GM15510 (cell line): ENCODE measurements around the gene TCF15.

Experiments used
- POLR2A ChIP-seq: IDR thresholded peaks from 3 replicates; pipeline ENCODE4 v1.6.1; 2011; ENCODE audit warnings: borderline replicate concordance; ENCODE audit not compliant: insufficient read length; ENCODE audit errors: extremely low read depth

TCF15 gene

GRCh38 chr20:610130-611046 lies at the start of gene TCF15:
TCF15 (minus strand) TSS chr20:610309; CDS start chr20:610237, 72 bp downstream.
- TF ChIP-seq POLR2A: no peak

GRCh38 chr20:658731-659291 lies 48.7 kb upstream of the TCF15 start:
- no peak for TF ChIP-seq POLR2A

- no peak for TF ChIP-seq POLR2A
Measured at GRCh38 chr20:658202-658601, 48.1 kb upstream of the TCF15 start.

- TF ChIP-seq POLR2A: no peak
Measured at GRCh38 chr20:655726-656624, 45.9 kb upstream of the TCF15 start.

GRCh38 chr20:654417-654750 lies 44.3 kb upstream of the TCF15 start:
- TF ChIP-seq POLR2A: no peak

- no peak for TF ChIP-seq POLR2A
Measured at GRCh38 chr20:653590-654416, 43.7 kb upstream of the TCF15 start.

GRCh38 chr20:653110-653589 lies 43.0 kb upstream of the TCF15 start, which contains the start of gene SRXN1:
SRXN1 (minus strand) TSS chr20:653200; CDS start chr20:653185, 15 bp downstream.
- TF ChIP-seq POLR2A: peak; percentile 77

GRCh38 chr20:652615-653109 lies 42.6 kb upstream of the TCF15 start:
- TF ChIP-seq POLR2A: no peak

GRCh38 chr20:651713-652614 lies 41.9 kb upstream of the TCF15 start:
- no peak for TF ChIP-seq POLR2A

- TF ChIP-seq POLR2A: no peak
Measured at GRCh38 chr20:650954-651353, 40.8 kb upstream of the TCF15 start.

- no peak for TF ChIP-seq POLR2A
Measured at GRCh38 chr20:650281-650680, 40.2 kb upstream of the TCF15 start.

- TF ChIP-seq POLR2A: no peak
Measured at GRCh38 chr20:647479-648019, 37.4 kb upstream of the TCF15 start.

- no peak for TF ChIP-seq POLR2A
Measured at GRCh38 chr20:646868-647233, 36.7 kb upstream of the TCF15 start.
